ENCODE results near the gene PPP1R16B.
A peak's percentile ranks its signal among the peaks of the same experiment; 100 is the strongest.

The PPP1R16B gene

DNA sequence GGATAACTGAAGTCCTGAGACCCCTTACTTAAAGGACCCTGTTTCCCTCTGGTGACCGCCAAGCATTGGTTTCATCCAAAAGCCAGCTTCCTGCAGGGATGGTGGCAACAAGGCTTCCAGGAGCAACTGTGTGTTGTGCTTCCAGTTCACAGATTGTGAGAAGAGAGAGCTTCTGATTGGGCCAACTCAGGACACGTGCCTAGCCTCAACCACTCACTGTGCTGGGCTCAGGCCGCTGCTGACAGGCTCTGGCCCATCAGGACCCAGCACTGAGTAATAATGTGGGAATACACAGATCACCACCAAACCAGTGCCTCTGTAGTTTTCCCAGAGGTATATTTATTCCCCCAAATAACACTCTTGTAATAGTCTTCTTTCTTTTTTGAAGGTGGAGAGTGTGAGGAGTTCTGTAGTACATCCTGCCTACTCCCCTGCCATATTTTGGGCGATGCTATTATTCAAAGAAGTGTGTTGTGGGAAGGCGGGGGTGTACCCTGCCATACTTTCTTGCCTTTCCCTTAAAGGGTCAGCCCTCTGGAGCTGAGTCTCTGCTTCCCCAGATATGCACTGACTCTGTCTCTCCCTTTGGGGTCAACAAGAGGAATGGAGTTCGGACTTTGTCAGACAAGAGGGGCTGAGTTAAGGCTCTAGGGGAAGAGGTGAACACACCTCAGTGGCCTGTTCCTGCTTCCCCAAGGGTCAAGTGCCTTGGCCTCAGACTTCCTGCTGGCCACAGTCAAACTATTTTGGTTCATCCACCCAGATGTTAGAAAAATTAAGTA lies 23.2 kb downstream of the PPP1R16B start:
- no peak for DNase-seq

DNA sequence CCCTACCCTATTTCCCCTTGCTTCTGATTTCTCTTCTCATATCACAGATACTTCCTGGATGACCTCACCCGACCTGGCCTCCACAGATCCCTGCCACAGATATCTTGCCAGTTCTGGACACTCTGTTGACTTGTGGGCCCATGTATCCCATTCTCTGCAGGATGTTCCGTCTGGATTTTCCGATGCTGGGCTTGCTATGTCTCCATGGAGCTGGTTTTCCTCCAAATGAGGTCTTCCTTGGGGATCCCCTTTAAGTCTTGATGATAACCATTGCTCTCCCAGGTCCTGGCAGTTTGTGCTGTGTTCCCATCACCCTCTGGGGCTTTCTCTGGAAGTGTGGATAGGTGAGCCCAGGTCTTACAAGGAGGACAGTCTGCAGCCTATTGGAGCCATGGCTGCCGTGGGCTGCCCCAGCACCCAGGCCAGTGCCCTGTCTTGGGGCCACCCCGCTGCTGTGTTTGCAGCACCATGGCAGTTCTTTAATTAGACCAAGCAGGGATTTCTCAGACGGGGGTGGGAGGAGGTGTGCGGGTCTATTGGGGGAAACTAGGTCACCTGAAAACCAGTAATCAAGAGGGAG lies 23.9 kb downstream of the PPP1R16B start:
- DNase-seq: no peak

DNA sequence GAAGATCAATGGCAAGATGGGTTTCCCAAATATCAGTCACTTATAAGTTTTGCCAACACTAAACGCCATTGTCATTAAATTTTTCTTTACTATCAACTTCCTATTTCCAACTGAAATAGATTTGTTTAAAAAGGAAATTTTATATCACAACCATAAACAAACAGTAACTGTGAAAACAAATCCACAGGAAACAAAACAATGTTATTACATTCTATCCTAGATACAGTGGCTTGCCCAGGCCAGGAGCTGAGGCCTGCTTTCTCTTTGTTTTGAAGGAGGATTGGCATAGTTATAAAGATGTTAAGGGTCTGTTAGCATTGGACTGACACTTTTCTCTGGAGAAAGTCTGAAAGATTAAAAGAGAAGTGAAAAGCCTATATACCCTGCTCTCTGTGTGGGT lies 24.9 kb downstream of the PPP1R16B start:
- no peak for DNase-seq

DNA sequence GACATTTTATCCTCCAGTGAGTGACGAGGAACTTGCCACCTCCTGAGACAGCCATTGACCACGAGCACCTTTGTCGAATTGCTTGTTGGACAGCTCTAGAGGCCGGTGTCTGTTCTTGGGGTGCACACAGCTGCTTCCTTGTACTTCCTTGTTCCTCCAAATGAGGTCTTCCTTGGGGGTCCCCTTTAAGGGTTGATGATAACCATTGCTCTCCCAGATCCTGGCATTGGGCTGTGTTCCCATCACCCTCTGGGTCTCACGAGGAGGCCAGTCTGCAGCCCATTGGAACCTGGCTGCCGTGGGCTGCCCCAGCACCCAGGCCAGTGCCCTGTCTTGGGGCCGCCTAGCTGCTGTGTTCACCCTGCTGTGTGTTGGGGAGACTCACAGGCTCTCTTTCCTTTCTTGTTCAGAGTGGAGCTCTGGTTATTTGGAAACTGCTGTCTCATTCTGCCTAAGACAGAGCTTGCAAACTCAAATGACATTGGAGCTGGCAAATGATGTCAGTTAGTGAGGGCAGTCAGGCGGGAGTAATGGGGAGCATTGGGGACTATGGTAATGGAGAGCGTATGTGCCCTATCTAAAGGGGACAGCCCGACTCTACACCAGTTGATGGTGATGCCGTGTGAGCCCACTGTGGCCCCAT lies 25.7 kb downstream of the PPP1R16B start:
- DNase-seq: no peak

DNA sequence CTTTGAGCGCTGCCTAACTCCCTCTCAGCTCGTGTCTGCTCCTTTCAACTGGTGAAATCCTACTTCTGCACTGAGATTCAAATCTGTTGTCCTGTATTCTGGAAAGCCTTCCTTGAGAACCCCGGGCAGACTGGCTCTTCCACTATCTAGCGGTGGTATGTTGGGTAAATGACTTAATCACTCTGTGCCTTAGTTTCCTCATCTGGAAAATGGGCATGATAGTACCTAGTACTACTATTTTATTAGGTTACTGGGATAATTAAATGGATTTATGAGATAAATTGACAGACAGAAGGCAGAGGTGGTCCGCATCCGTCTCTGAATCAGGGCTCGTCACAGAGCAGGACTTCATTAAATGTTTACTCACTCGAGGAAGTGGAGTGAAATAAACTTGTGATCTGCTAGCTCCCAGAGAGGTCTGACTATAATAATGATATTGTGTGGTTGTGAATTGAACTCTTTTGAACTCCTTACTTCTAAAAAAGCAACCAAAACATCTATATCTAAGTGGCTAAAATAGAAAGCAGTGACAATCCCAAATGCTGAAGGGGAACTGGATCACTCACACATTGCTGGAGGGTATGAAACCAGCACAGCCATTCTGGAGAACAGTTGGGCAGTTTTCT lies 26.6 kb downstream of the PPP1R16B start:
- no peak for DNase-seq

DNA sequence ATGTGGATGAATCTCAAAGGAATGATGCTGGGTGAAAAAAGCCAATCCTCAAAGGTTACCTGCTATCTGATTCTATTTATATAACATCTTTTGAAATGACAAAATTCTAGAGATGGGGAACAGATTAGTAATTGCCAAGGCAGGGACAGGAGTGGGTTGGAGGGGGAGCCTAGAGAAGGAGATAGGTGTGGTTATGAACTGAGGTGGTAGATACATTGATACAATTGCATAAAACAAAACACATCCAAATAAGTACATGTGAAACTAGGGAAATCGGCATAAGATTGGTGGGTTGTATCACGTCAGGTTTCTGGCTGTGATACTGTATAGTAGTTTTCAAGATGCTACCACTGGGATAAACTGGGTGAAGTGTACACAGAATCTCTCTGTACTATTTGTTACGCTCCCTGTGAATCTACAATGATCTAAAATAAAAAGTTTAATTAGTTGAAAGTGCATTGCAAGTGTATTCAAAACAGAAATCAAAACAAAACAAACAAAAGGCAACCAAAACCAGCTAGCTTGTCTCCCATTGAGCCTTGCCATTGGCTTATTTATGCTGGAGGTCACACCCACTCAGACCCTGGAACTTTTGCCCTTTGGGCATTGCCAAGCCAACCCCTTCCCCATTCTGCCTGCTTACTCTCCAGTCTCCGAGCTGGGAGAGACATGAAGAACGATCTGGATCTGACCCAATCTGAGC lies 27.8 kb downstream of the PPP1R16B start:
- peak; percentile 55 for DNase-seq

DNA sequence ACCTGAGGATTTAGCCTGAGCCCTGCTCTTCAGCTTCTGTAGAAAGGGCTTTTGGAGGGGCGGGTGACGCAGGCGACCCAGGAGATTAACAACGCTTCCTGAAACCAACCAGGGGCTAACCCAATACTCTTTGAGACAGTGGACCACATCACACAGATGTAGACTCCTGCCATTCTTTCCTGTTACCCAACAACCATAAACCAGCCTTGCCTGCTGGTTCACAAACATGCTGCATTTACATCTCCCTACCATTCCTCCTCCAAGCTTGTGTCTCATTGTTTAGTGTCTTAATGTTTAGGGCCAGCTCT lies 28.3 kb downstream of the PPP1R16B start:
- peak; percentile 39 for DNase-seq

DNA sequence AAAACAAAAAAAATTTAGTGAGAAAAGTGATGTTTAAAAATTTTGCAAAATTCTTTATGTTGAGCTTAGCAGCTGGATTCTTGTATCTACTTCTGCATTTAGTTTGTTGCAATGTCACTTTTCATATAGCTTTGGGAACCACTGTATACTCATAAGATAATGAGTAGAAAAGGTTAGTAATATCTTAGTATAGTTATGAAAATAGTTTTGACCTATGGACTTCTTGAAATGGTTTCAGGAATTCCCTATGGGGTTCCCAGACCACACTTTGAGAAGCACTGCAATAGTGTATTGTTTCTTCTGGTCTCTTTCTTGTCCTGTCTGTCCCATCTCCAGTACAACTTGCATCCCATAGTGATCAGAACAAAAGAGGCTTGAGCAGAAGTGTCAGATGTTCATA lies 29.4 kb downstream of the PPP1R16B start:
- no peak for DNase-seq

DNA sequence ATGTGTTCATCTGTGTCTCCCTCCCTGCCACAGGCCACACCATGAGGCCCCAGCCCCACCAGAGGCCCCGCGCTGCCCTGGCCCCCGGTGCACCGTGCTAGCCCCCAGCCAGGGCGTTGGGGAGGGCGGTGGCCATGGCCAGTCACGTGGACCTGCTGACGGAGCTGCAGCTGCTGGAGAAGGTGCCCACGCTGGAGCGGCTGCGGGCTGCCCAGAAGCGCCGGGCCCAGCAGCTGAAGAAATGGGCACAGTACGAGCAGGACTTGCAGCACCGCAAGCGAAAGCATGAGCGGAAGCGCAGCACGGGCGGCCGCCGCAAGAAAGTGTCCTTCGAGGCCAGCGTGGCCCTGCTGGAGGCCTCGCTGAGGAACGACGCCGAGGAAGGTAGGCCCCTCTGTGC lies 30.3 kb downstream of the PPP1R16B start:
- no peak for DNase-seq

DNA sequence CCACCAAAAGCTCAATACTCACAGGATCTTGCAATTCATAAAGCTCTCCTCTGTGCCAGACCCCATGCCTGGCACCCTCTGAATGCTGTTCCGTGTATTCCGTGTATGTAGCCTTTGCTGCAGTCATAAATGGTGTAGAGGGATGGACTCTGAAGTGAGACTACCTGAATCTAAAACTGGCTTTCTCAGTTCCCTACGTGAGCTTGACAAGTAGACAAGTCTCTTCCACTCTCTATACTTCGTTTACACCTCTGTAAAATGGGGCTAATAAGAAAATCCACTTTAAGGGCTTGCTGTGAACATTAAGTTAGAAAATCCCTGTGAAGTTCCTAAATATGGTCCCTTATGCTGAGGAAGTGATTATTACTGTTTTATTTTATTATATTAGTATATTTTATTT lies 31.5 kb downstream of the PPP1R16B start:
- no peak for DNase-seq

DNA sequence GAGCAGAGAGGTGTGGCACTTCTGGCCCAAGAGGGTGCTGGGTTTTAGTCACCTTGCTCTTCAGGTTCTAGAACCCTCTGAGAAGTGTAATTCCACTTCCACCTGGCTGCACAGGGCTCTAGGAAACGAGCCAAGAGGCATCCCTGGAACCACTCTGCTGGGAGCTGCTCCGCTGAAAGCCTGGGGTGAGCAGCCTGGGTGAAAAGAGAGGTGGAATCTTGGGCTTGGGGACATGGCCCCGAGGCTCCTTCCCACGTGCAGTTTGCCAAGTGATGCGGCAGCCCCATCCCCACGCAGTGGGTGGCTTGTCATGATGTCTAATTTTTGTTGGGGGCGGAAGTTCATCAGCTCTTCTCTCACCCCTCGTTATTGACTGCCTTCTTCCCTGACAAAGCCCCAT lies 32.8 kb downstream of the PPP1R16B start:
- no peak for DNase-seq

DNA sequence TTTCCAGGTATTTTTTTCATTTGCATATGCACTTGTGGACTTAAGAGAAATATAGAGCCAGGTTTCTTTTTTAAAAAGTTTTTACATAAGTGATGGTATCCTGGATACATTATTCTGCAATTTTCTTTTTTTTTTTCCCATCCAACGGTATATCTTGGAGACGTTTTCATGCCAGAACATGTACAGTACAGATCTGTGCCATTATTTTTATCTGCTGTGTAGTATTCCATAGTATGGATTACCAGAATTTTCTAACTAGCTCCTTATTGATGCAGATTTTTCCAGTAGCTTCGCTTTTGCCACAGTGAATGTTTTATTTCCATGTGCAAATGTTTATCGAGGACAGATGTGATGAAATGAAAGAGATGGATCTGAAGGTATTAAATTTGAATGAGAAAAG lies 34.1 kb downstream of the PPP1R16B start:
- no peak for DNase-seq

DNA sequence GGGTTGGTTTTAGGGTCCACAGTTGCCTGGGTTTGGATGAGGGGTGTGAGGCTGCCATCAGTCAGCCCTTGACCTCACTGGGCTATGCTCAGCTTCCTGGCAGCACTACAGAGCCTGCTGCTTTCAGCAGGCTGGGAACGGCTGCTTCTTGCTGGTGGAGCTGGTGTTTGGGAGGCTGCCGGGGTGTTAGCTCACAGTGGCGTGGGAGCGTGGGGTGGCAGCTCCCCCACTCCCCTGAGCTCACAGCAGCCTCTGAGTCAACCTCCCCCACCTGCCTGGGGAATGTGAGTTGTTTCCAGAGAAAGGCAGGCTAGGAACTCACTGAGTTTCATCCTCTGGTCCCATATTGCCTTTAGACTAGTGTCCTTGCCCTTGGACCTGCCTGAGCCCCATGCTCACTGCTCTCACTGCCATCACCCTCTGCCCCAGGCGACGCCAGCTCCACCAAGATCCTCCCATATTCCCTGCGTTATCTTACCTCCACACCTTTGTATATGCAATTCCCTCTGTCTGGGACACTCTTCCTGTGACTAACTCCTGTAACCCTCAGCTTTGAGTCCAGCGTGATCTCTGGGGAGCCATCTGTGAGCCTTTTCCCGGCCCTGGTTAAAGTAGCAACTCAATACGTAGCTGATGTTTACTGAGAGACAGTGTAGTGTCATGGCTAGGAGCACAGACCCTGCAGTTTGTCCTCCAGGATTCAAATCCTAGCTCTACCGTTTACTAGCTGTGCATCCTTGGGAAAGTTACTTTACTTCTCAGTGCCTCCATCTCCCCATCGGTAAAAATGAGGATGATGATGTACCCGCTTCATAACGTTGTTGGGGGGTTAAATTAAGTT lies 34.8 kb downstream of the PPP1R16B start:
- peak; percentile 69 for DNase-seq

DNA sequence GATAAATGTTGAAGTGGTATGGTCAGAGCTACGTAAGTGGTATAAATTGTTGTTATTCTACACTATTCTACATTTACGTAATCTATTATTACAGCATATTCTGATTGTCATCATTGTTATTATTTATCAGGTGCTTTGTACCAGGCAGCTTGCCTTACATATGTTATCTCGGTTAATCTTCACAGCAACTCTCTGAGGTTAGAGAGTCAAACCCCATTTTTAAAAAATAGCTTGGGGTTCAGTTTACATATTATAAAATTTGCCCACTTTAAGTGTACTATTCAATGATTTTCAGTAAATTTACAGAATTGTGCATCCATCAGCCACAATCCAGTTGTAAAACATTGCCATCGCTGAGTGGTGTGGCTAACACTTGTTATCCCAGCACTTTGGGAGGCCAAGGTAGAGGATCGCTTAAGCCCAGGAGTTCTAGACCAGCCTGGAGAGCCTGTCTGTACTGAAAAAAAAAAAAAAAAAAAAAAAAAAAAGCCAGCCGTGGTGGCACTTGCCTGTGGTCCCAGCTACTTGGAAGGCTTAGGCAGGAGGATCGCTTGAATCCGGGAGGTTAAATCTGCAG lies 35.5 kb downstream of the PPP1R16B start:
- DNase-seq: no peak

DNA sequence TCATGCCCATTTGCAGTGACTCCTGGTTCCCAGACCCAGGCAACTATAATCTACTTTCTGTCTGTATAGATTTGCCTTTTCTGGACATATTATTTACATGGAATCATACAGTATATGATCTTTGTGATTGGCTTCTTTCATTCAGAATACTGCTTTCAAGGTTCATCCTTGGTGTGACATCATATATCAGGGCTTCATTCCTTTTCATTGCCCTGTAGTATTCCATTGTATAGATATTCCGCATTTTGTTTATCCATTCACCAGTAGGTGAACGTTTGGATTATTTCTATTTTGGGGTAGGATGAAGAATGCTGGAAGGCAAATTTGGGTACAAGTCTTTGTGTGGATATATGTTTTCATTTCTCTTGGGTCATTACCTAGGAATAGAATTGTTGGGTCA lies 36.1 kb downstream of the PPP1R16B start:
- no peak for DNase-seq

DNA sequence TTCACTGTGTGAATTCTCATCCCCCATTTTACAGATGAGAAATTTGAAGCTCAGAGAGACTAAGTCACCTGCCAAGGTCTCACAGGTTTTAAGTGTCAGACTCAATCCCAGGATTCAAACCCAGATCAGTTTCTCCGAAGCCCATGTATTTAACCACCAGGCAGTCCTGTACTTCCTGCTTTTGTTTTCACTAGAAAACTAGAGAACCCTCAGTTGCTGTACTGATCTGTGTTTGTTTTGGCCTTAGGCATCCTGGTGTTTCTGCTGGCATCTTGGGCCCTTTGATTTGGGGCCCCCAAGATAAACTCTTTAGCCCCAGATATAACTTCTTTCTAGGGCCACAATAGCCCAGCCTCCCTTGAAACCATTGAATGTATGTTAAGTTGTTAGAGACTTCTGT lies 36.5 kb downstream of the PPP1R16B start:
- no peak for DNase-seq

DNA sequence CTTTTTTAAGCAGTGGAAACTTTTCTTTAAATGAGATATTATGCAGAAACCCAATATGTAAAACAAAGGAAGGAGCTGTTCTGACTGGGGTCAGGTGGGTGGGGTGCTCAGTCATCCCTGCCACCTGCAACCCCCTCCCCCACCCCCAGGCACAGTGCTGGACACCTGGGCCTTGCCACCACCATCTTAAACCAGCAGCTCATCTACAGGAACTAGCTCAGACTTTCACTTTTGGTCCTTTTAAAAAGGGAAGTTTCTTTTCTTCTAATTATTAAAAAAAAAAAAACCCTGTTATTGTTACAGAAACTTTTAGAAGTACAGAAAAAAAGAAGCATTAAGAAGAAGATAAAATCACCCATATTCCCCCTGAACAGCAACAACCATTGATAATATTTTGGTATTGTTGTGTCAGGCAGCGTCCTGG lies 37.1 kb downstream of the PPP1R16B start:
- peak; percentile 89 for DNase-seq

DNA sequence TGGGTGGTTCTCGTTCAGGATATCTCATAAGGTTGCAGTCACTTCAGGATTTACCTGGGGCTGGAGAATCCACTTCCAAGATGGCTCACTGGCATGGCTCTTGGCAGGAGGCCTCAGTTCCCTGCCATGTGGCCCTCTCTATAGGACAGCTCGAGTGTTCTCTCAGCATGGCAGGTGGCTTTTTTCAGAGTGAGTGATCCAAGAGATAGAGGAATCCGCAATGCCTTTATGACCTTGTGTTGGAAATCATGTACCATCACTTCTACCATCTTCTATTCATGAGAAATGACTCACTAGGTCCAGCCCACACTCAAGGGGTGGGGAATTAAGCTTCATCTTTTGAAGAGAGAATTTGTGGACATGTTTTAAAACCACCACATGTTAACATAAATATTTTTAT lies 37.8 kb downstream of the PPP1R16B start:
- DNase-seq: peak; percentile 73

DNA sequence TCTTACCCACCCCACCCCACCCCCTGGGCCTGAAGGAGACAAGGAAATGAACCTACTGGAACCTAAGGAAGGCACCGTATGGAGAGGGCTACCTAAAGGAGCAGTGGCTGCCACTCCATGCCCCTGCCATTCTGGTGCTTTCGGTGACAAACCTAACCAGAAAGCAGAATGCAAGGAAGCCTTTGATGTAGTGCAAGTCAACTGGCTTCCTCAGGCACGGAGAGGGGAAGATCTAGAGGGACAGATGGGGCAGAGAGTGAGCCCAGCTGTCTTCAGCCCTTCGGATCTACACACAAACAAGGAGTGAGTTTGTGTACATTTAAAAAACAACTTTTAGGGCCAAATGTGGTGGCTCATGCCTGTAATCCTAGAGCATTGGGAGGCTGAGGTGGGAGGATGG lies 39.5 kb downstream of the PPP1R16B start:
- no peak for DNase-seq

DNA sequence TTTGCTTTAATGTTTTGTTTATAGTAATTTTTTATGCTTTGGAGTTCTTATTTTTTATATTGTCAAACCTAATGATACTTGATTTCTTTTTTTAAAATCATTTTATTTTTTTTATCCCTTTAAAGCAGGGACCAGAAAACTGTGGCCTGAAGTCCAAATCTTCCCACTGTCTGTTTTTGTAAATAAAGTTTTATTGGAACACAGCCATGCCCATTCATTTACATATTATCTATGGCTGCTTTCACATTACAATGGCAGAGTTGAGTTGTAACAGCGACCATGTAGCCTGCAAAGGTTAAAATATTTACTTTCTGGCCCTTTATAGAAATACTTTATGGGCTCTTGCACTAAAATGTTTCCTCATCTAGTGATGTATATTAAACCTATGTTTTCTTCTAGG lies 42.3 kb downstream of the PPP1R16B start:
- DNase-seq: no peak

DNA sequence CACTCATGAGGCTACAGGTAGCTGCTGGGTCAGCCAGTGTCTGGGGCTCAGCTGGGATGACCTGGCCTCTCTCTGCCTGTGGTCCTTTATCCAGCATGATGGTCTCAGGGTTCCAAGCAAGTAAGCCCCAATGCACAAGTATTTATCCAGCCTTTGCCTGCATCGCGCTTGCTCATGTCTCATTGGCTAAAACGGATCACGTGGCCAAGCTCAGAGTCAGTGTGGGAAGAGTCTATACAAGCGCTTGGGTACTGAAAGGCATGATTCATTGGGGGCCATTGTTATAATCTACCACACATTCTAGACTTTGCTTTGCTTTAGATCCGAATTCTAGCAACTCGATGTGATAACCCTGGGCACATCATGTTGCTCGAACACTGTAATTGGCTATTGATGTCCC lies 48.3 kb downstream of the PPP1R16B start:
- DNase-seq: no peak

DNA sequence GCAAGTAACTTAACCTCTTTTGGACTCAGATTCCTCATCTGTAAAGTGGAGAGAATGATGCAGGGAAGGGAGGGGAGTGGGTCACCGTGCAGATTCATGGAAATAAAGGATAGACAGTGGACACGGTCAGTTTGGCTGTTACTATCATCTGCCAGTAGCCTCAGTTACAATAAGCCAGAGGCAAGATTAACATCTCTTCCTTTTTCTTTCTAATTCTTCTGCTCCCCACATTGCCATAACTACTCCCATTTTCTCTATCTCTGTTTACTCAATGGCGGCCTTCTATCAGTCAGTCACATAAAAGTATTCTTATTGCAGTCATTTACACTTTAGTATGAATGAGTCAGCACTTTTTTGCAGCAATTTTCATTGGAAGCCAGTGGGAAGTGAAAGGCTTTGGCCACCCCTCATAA lies 49.2 kb downstream of the PPP1R16B start:
- DNase-seq: no peak
